HepG2 (cell line): ENCODE data around the gene CNTROB. TPM values are rescaled to one million over a fixed set of nuclear protein-coding genes. Genes with fewer than 3 reads are reported as not detected.

Experiments used
- ATAC-seq: fragments of 200-7000 bp; cut with Tn5 transposase; 3 replicates; pipeline ENCODE4 v1.9.1; 2020; ENCODE audit warnings: mild to moderate bottlenecking, moderate library complexity
- BruUV-seq: library from RNA; stranded (reverse); fragments of 400-500 nt; replicated peaks from 2 replicates; lab custom pipeline; 2021; lab: Mats Ljungman, UMichigan
- CTCF ChIA-PET: fragments of 300-600 bp; formaldehyde crosslinking; extraction: SDS; loops from one replicate; lab custom pipeline; 2021; ENCODE audit warnings: low total read pairs, inconsistent platforms, low intra/inter-chr PET ratio; lab: Yijun Ruan, JAX
- POLR2A ChIA-PET: fragments of 350-600 bp; sonication (Branson Sonifier 250); formaldehyde crosslinking; loops from one replicate; lab custom pipeline; 2020; ENCODE audit warnings: antibody characterized with exemption, inconsistent platforms; lab: Yijun Ruan, JAX
- DNase-seq: peaks from one replicate; pipeline ENCODE4 v3.0.0-alpha.2; 2015; ENCODE audit warnings: low spot score
- FAIRE-seq: peaks from 3 replicates; lab custom pipeline; 2011; peaks lifted over from hg19 to GRCh38; lab: Jason Lieb, UNC
- H2AFZ ChIP-seq: one replicate; pipeline ENCODE4 v1.6.1; 2011; ENCODE audit warnings: low read length, inconsistent platforms
- H3K27ac ChIP-seq: fragments of 300-600 bp; 3 replicates; pipeline ENCODE4 v1.8.0; 2011; ENCODE audit warnings: mixed run types, mild to moderate bottlenecking, mixed read lengths, low read length, inconsistent platforms; ENCODE audit not compliant: insufficient read depth; ENCODE audit errors: extremely low read length
- H3K27me3 ChIP-seq, 2 experiments: fragments of 200-600 bp in 1 of 2; 2 replicates in 1 of 2; 3 replicates in 1 of 2; pipeline versions ENCODE4 v1.6.0 to v1.8.0; 2011; ENCODE audit warnings: low read length in 2 of 2, mild to moderate bottlenecking in 2 of 2, moderate library complexity in 2 of 2, inconsistent platforms in 1 of 2; ENCODE audit not compliant: insufficient read depth in 2 of 2, control insufficient read depth in 1 of 2
- H3K36me3 ChIP-seq, 2 experiments: fragments of 200-600 bp in 1 of 2; replicated peaks in 1 of 2; 2 replicates in 1 of 2; 3 replicates in 1 of 2; pipeline versions ENCODE4 v1.5.1 to v1.8.0; 2011; ENCODE audit warnings: low read length in 2 of 2, inconsistent platforms in 1 of 2; ENCODE audit not compliant: insufficient read depth in 2 of 2, control insufficient read depth in 1 of 2
- H3K4me1 ChIP-seq: 2 replicates; pipeline ENCODE4 v1.5.1; 2012; ENCODE audit warnings: low read length, inconsistent platforms; ENCODE audit not compliant: insufficient read depth
- H3K4me2 ChIP-seq: 2 replicates; pipeline ENCODE4 v1.6.0; 2011; ENCODE audit warnings: low read depth, low read length, inconsistent platforms
- H3K4me3 ChIP-seq, 3 experiments: fragments of 200-600 bp in 1 of 3; sonication (generic), shearing (Covaris generic) in 1 of 3; replicated peaks in 1 of 3; 2 replicates each; pipeline ENCODE4 v1.5.1; 2011 to 2016; ENCODE audit warnings: low read length in 3 of 3, inconsistent platforms in 2 of 3, low read depth in 2 of 3, mild to moderate bottlenecking in 2 of 3, control low read depth in 1 of 3, mixed read lengths in 1 of 3; ENCODE audit not compliant: insufficient read depth in 1 of 3
- H3K79me2 ChIP-seq: one replicate; pipeline ENCODE4 v1.6.1; 2011; ENCODE audit warnings: low read length, inconsistent platforms; ENCODE audit not compliant: insufficient read depth
- H3K9ac ChIP-seq: 2 replicates; pipeline ENCODE4 v1.6.0; 2011; ENCODE audit warnings: mild to moderate bottlenecking, low read depth, low read length, inconsistent platforms; ENCODE audit not compliant: insufficient read depth
- H3K9me3 ChIP-seq: 2 replicates; pipeline ENCODE4 v1.5.1; 2012; ENCODE audit warnings: mild to moderate bottlenecking, low read length
- H4K20me1 ChIP-seq: 2 replicates; pipeline ENCODE4 v1.6.0; 2011; ENCODE audit warnings: inconsistent platforms, mild to moderate bottlenecking, low read length, moderate library complexity; ENCODE audit not compliant: insufficient read depth
- ARID2 ChIP-seq: sonication (generic); formaldehyde crosslinking; IDR thresholded peaks from 2 replicates; pipeline ENCODE4 v1.8.1; 2022; ENCODE audit warnings: mild to moderate bottlenecking, missing genetic modification reagents, borderline replicate concordance
- ASH2L ChIP-seq: fragments of 300-600, 200-600 bp; sonication (generic); IDR thresholded peaks from 2 replicates; pipeline ENCODE4 v1.7.0; 2017; ENCODE audit warnings: low read depth, mild to moderate bottlenecking, moderate library complexity, mixed read lengths, low read length; ENCODE audit not compliant: insufficient read length
- CERS6 ChIP-seq: sonication (generic); formaldehyde crosslinking; IDR thresholded peaks from 2 replicates; pipeline ENCODE4 v1.5.0; 2020; ENCODE audit warnings: missing genetic modification reagents
- HNRNPK ChIP-seq: fragments of 200-400 bp; formaldehyde crosslinking; IDR thresholded peaks from 2 replicates; pipeline ENCODE4 v1.6.1; 2018; ENCODE audit warnings: low read length, low read depth, moderate library complexity, mild to moderate bottlenecking; ENCODE audit not compliant: poor library complexity, severe bottlenecking
- IRF1 ChIP-seq: sonication (generic); formaldehyde crosslinking; IDR thresholded peaks from 2 replicates; pipeline ENCODE4 v1.4.0; 2020; ENCODE audit warnings: low read depth, mild to moderate bottlenecking, missing genetic modification reagents
- LRRFIP1 ChIP-seq: sonication (generic); formaldehyde crosslinking; conservative IDR thresholded peaks from 2 replicates; pipeline ENCODE4 v1.4.0; 2020; ENCODE audit warnings: missing genetic modification reagents
- MIXL1 ChIP-seq: IDR thresholded peaks from 2 replicates; pipeline ENCODE4 v1.6.1; 2016
- RNF2 ChIP-seq: fragments of 450-650 bp; conservative IDR thresholded peaks from 2 replicates; pipeline ENCODE4 v1.6.1; 2016; ENCODE audit warnings: low read depth
- ZBTB26 ChIP-seq: IDR thresholded peaks from 2 replicates; pipeline ENCODE4 v1.6.1; 2016; ENCODE audit warnings: missing compliant biosample characterization, missing genetic modification reagents, borderline replicate concordance
- ZBTB7A ChIP-seq: sonication (generic); formaldehyde crosslinking; IDR thresholded peaks from 2 replicates; pipeline ENCODE4 v1.8.0; 2022; ENCODE audit warnings: mild to moderate bottlenecking, missing genetic modification reagents
- ZNF333 ChIP-seq: sonication (generic); formaldehyde crosslinking; IDR thresholded peaks from 2 replicates; pipeline ENCODE4 v1.4.0; 2020; ENCODE audit warnings: mild to moderate bottlenecking, missing genetic modification reagents, borderline replicate concordance
- WGBS: methylation state at CpG from one replicate; pipeline ENCODE4 v1.1.6; 2017; ENCODE audit warnings: low lambda C conversion rate; 5-methylcytosine and 5-hydroxymethylcytosine counted together
- in situ Hi-C: cut with HindIII; loops from 2 replicates; pipeline ENCODE4 v1.10.0; 2017; ENCODE audit warnings: low pct_unique_long_range_greater_than_20kb; ENCODE audit not compliant: extremely low pct_ligation_motif_present
- intact Hi-C: fragments of 100-400 bp; cut with micrococcal nuclease; formaldehyde crosslinking; loops from one replicate; pipeline ENCODE4 v1.10.0; 2022; ENCODE audit not compliant: unreplicated experiment
- polyA plus RNA-seq, 8 experiments: library from polyadenylated mRNA; depleted of rRNA in 3 of 8; stranded (reverse) in 7 of 8; unstranded in 1 of 8; fragments of >200 nt; fragmentation: Illumina TruSeq in 4 of 8; extraction: Trizol in 4 of 8; gene quantifications; 2 replicates each; pipeline versions ENCODE4 v1.2.1 to v1.2.3, GENCODE V29; 2011 to 2016; ENCODE audit warnings: low read depth in 4 of 8, missing spikeins in 1 of 8, mixed read lengths in 1 of 8; ENCODE audit not compliant: insufficient read depth in 1 of 8
- total RNA-seq, 5 experiments: library from RNA; depleted of rRNA; stranded (reverse); fragments of >200 nt; fragmentation: Illumina TruSeq; extraction: Trizol; gene quantifications; 2 replicates each; pipeline ENCODE4 v1.2.3, GENCODE V29; 2016; ENCODE audit warnings: low read depth in 1 of 5
- TF ChIP-seq, protein P1 (sequence below): sonication (generic); formaldehyde crosslinking; IDR thresholded peaks from 2 replicates; pipeline ENCODE4 v1.8.1; 2023; ENCODE audit warnings: mild to moderate bottlenecking, missing genetic modification reagents

The CNTROB gene
- total and polyA plus RNA-seq, 2 of the 13 experiments (the other 11 are each of a cell fraction or from before 2014, with no cell fraction given): 21.2 to 24.1 TPM

DNA sequence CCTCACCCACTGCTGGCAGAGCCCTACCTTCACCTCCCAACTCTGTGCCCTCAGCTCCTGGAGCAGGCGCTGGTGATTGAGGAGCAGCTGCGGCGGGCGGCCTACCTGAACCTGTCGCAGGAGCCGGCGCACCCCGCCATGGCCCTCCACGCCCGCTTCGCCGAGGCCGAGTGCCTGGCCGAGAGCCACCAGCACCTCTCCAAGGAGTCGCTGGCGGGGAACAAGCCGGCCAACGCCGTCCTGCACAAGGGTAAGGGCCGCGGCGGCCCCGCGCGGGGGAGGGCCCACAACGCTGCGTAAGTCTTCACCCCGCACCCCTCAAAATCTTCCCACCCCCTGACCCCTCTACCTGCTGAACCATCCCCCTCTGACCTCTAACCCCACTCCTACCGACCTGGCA is 22.9 kb upstream of the CNTROB start:
- no peaks in the 10 kb centered on the region; a peak in 1 of 5 replicates for H3K36me3 ChIP-seq
- 93% methylated on average over 21 of the region's 29 CpGs for WGBS
- H2AFZ ChIP-seq: no peak overlapping the region
- no peaks in the 10 kb centered on the region for H3K4me1 ChIP-seq
- BruUV-seq: no TSS peak
- no peak overlapping the region for H3K4me2 ChIP-seq
- H3K4me3 ChIP-seq: no peak overlapping the region
- FAIRE-seq: no peak
- no peak overlapping the region for H3K9ac ChIP-seq
- TF ChIP-seq, protein P1, sequence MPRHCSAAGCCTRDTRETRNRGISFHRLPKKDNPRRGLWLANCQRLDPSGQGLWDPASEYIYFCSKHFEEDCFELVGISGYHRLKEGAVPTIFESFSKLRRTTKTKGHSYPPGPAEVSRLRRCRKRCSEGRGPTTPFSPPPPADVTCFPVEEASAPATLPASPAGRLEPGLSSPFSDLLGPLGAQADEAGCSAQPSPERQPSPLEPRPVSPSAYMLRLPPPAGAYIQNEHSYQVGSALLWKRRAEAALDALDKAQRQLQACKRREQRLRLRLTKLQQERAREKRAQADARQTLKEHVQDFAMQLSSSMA: no peak
- TF ChIP-seq HNRNPK (peak; percentile 57), ZBTB26 (CRISPR knock-in tag) (no peak)
- ChIA-PET CTCF (no interaction called here), POLR2A (no interaction called here)
- in situ Hi-C loops: no loop called here
- no peak for DNase-seq
- no peak overlapping the region for H3K27ac ChIP-seq
- H3K9me3 ChIP-seq: no peaks in the 10 kb centered on the region
- no peaks in the 10 kb centered on the region for H3K79me2 ChIP-seq
- no peak for ATAC-seq
- no peaks in the 10 kb centered on the region for H4K20me1 ChIP-seq
- H3K27me3 ChIP-seq: no peaks in the 10 kb centered on the region
- intact Hi-C loops: no loop called here

- Histone ChIP-seq H3K9me3 (no peaks in the 10 kb centered on the region), H4K20me1 (no peaks in the 10 kb centered on the region), H3K4me1 (peaks cover 5% of the 10 kb centered on the region), H3K4me3 (no peak overlapping the region), H2AFZ (no peak overlapping the region), H3K36me3 (no peaks in the 10 kb centered on the region), H3K4me2 (no peak overlapping the region), H3K27me3 (no peaks in the 10 kb centered on the region), H3K27ac (no peak overlapping the region), H3K79me2 (no peaks in the 10 kb centered on the region), H3K9ac (no peak overlapping the region)
- ATAC-seq (no peak), FAIRE-seq (no peak), DNase-seq (no peak)
- BruUV-seq: no TSS peak
- CTCF ChIA-PET: no interaction called here
- TF ChIP-seq MIXL1 (CRISPR knock-in tag) (no peak), RNF2 (no peak), ZBTB7A (CRISPR knock-in tag) (no peak), ZNF333 (no peak), CERS6 (no peak), IRF1 (no peak), ARID2 (CRISPR knock-in tag) (no peak), ASH2L (no peak), LRRFIP1 (no peak)
- POLR2A ChIA-PET: no interaction called here
- in situ Hi-C loops (loop anchor here (5.0 kb wide), 2 partner anchors 77 to 132 kb away; no protein-coding TSS in a partner anchor), intact Hi-C loops (loop anchor here (5.0 kb wide), 1 partner anchor 132 kb away; no protein-coding TSS in a partner anchor)
- WGBS: 94% methylated on average over 15 of the region's 15 CpGs
These were observed 21.7 kb upstream of the CNTROB start for GRCh38 chr17:7910281-7910680.
